ENCODE results near the gene CACNA2D4.

CACNA2D4 gene

GRCh38 chr12:1869145-1869544, 49.3 kb downstream of the CACNA2D4 start:
- no peak for DNase-seq

- DNase-seq, result no peak
Observed at GRCh38 chr12:1865284-1865866, 53.1 kb downstream of the CACNA2D4 start.

- DNase-seq, result no peak
Observed at GRCh38 chr12:1864867-1865266, 53.6 kb downstream of the CACNA2D4 start.

- DNase-seq, result no peak
Observed at GRCh38 chr12:1864456-1864855, 54.0 kb downstream of the CACNA2D4 start.

GRCh38 chr12:1863823-1864222, 54.6 kb downstream of the CACNA2D4 start:
- DNase-seq, result no peak

- DNase-seq, result peak; percentile 40
Observed at GRCh38 chr12:1862973-1863372, 55.5 kb downstream of the CACNA2D4 start.

GRCh38 chr12:1859643-1860042, 58.8 kb downstream of the CACNA2D4 start:
- DNase-seq, result peak; percentile 20

- DNase-seq, result no peak
Observed at GRCh38 chr12:1858456-1858855, 60.0 kb downstream of the CACNA2D4 start.

- DNase-seq, result no peak
Observed at GRCh38 chr12:1857821-1858220, 60.6 kb downstream of the CACNA2D4 start.

- DNase-seq, result no peak
Observed at GRCh38 chr12:1857086-1857485, 61.4 kb downstream of the CACNA2D4 start.

GRCh38 chr12:1855241-1855640, 63.2 kb downstream of the CACNA2D4 start:
- peak; percentile 6 for DNase-seq

GRCh38 chr12:1853716-1854115, 64.7 kb downstream of the CACNA2D4 start:
- DNase-seq, result no peak

GRCh38 chr12:1852076-1852475, 66.4 kb downstream of the CACNA2D4 start:
- no peak for DNase-seq

GRCh38 chr12:1851151-1851701, 67.2 kb downstream of the CACNA2D4 start:
- no peak for DNase-seq

- DNase-seq, result peak; percentile 25
Observed at GRCh38 chr12:1848745-1849144, 69.7 kb downstream of the CACNA2D4 start.

GRCh38 chr12:1848146-1848545, 70.3 kb downstream of the CACNA2D4 start:
- DNase-seq, result no peak

- no peak for DNase-seq
Observed at GRCh38 chr12:1847411-1847810, 71.0 kb downstream of the CACNA2D4 start.

- DNase-seq, result no peak
Observed at GRCh38 chr12:1846421-1847405, 71.7 kb downstream of the CACNA2D4 start.

GRCh38 chr12:1845886-1846285, 72.6 kb downstream of the CACNA2D4 start:
- DNase-seq, result no peak

- DNase-seq, result no peak
Observed at GRCh38 chr12:1845427-1845826, 73.0 kb downstream of the CACNA2D4 start.

GRCh38 chr12:1844661-1845409, 73.6 kb downstream of the CACNA2D4 start:
- no peak for DNase-seq

- DNase-seq, result no peak
Observed at GRCh38 chr12:1844223-1844622, 74.2 kb downstream of the CACNA2D4 start.

- DNase-seq, result no peak
Observed at GRCh38 chr12:1843641-1844005, 74.8 kb downstream of the CACNA2D4 start.

All from NCI-H82 (cell line).